H9 (cell line): Measurements from ENCODE around the gene MEGF9. TPM values are rescaled to one million over a fixed set of nuclear protein-coding genes. Genes with fewer than 3 reads are reported as not detected.

Experiments
- DNase-seq: peaks from one replicate; pipeline ENCODE4 v3.0.0-alpha.2; 2017
- H2AFZ ChIP-seq: one replicate; pipeline ENCODE4 v1.6.1; 2013; ENCODE audit warnings: mild to moderate bottlenecking, low read length, control low read depth, moderate library complexity
- H2AK5ac ChIP-seq: 2 replicates; pipeline ENCODE4 v1.6.1; 2013; ENCODE audit warnings: low read length, control low read depth, mixed read lengths; ENCODE audit not compliant: insufficient read length
- H2BK120ac ChIP-seq: one replicate; pipeline ENCODE4 v1.6.1; 2013; ENCODE audit warnings: low read depth, mild to moderate bottlenecking, low read length, control low read depth, inconsistent platforms; ENCODE audit not compliant: poor library complexity, severe bottlenecking
- H2BK12ac ChIP-seq: 2 replicates; pipeline ENCODE4 v1.6.1; 2013; ENCODE audit warnings: low read length, control low read depth, mixed read lengths, low read depth; ENCODE audit not compliant: insufficient read length
- H2BK15ac ChIP-seq: 2 replicates; pipeline ENCODE4 v1.6.1; 2013; ENCODE audit warnings: low read depth, low read length, control low read depth
- H2BK20ac ChIP-seq: one replicate; pipeline ENCODE4 v1.6.1; 2013; ENCODE audit warnings: low read depth, mild to moderate bottlenecking, low read length, control low read depth, inconsistent platforms; ENCODE audit not compliant: poor library complexity, severe bottlenecking
- H2BK5ac ChIP-seq: 2 replicates; pipeline ENCODE4 v1.6.1; 2013; ENCODE audit warnings: low read length, control low read depth, mixed read lengths; ENCODE audit not compliant: insufficient read length
- H3K14ac ChIP-seq: 2 replicates; pipeline ENCODE4 v1.6.1; 2013; ENCODE audit warnings: low read length, control low read depth; ENCODE audit not compliant: insufficient read depth
- H3K18ac ChIP-seq: 2 replicates; pipeline ENCODE4 v1.6.1; 2013; ENCODE audit warnings: low read depth, mild to moderate bottlenecking, mixed read lengths, low read length, control low read depth; ENCODE audit not compliant: insufficient read length
- H3K23ac ChIP-seq: 2 replicates; pipeline ENCODE4 v1.6.1; 2013; ENCODE audit warnings: low read length, control low read depth, mixed read lengths, low read depth; ENCODE audit not compliant: insufficient read length
- H3K23me2 ChIP-seq: 2 replicates; pipeline ENCODE4 v1.6.1; 2013; ENCODE audit warnings: low read depth, mild to moderate bottlenecking, mixed read lengths, low read length, control low read depth; ENCODE audit not compliant: insufficient read length, poor library complexity, severe bottlenecking
- H3K27ac ChIP-seq: 2 replicates; pipeline ENCODE4 v1.5.1; 2013; ENCODE audit warnings: low read length, control low read depth, mixed read lengths, low read depth; ENCODE audit not compliant: insufficient read length
- H3K27me3 ChIP-seq: 2 replicates; pipeline ENCODE4 v1.6.1; 2013; ENCODE audit warnings: low read length, control low read depth, inconsistent platforms; ENCODE audit not compliant: insufficient read depth
- H3K4ac ChIP-seq: 2 replicates; pipeline ENCODE4 v1.6.1; 2013; ENCODE audit warnings: low read depth, mild to moderate bottlenecking, control low read depth, inconsistent platforms, low read length, moderate library complexity
- H3K4me1 ChIP-seq: 2 replicates; pipeline ENCODE4 v1.6.1; 2013; ENCODE audit warnings: low read length, control low read depth, inconsistent platforms; ENCODE audit not compliant: insufficient read depth
- H3K4me2 ChIP-seq: 2 replicates; pipeline ENCODE4 v1.6.1; 2013; ENCODE audit warnings: low read length, control low read depth, mixed read lengths; ENCODE audit not compliant: insufficient read length, insufficient read depth
- H3K56ac ChIP-seq: 2 replicates; pipeline ENCODE4 v1.6.1; 2013; ENCODE audit warnings: low read depth, mild to moderate bottlenecking, mixed read lengths, low read length, control low read depth; ENCODE audit not compliant: insufficient read length
- H3K79me1 ChIP-seq: 2 replicates; pipeline ENCODE4 v1.6.1; 2013; ENCODE audit warnings: low read depth, mild to moderate bottlenecking, moderate library complexity, low read length, control low read depth, inconsistent platforms; ENCODE audit not compliant: insufficient read depth, poor library complexity, severe bottlenecking
- H3K79me2 ChIP-seq: 2 replicates; pipeline ENCODE4 v1.6.1; 2013; ENCODE audit warnings: low read length, control low read depth, inconsistent platforms; ENCODE audit not compliant: insufficient read depth
- H3K9ac ChIP-seq: 2 replicates; pipeline ENCODE4 v1.6.1; 2013; ENCODE audit warnings: low read length, control low read depth, mixed read lengths; ENCODE audit not compliant: insufficient read length; ENCODE audit errors: extremely low read depth
- H3K9me3 ChIP-seq: one replicate; pipeline ENCODE4 v1.6.1; 2013; ENCODE audit warnings: low read depth, low read length, inconsistent platforms; ENCODE audit not compliant: control insufficient read depth
- H3T11ph ChIP-seq: one replicate; pipeline ENCODE4 v1.6.1; 2013; ENCODE audit warnings: mild to moderate bottlenecking, low read length, control low read depth, inconsistent platforms
- H4K20me1 ChIP-seq: one replicate; pipeline ENCODE4 v1.6.1; 2013; ENCODE audit not compliant: control insufficient read depth, insufficient read length, insufficient read depth
- H4K5ac ChIP-seq: 2 replicates; pipeline ENCODE4 v1.6.1; 2013; ENCODE audit warnings: low read depth, mild to moderate bottlenecking, mixed read lengths, low read length, control low read depth; ENCODE audit not compliant: insufficient read length
- H4K8ac ChIP-seq: replicated peaks from 2 replicates; pipeline ENCODE4 v1.6.1; 2013; ENCODE audit warnings: low read length, control low read depth, mixed read lengths, low read depth; ENCODE audit not compliant: insufficient read length
- H4K91ac ChIP-seq: 2 replicates; pipeline ENCODE4 v1.6.1; 2013; ENCODE audit warnings: low read depth, mild to moderate bottlenecking, moderate library complexity, mixed read lengths, low read length, control low read depth; ENCODE audit not compliant: insufficient read length
- H3K27ac Mint-ChIP-seq, 3 experiments: 2 replicates in 2 of 3; 3 replicates in 1 of 3; pipeline ENCODE4 v1.8.0; 2020 to 2021; ENCODE audit warnings: mixed read lengths in 3 of 3, mild to moderate bottlenecking in 1 of 3, moderate library complexity in 1 of 3
- H3K27me3 Mint-ChIP-seq: 2 replicates; pipeline ENCODE4 v1.8.0; 2021; ENCODE audit warnings: low read depth, mild to moderate bottlenecking, moderate library complexity, mixed read lengths
- H3K36me3 Mint-ChIP-seq, 3 experiments: 2 replicates in 2 of 3; 3 replicates in 1 of 3; pipeline ENCODE4 v1.8.0; 2020 to 2021; ENCODE audit warnings: low read depth in 3 of 3, mixed read lengths in 3 of 3; ENCODE audit not compliant: insufficient read depth in 1 of 3
- H3K4me1 Mint-ChIP-seq, 2 experiments: 2 replicates each; pipeline ENCODE4 v1.8.0; 2020; ENCODE audit warnings: mixed read lengths in 2 of 2
- H3K4me3 Mint-ChIP-seq, 2 experiments: 2 replicates in 1 of 2; 3 replicates in 1 of 2; pipeline ENCODE4 v1.8.0; 2020 to 2021; ENCODE audit warnings: mild to moderate bottlenecking in 2 of 2, mixed read lengths in 2 of 2, moderate library complexity in 1 of 2
- H3K9me3 Mint-ChIP-seq, 2 experiments: 2 replicates in 1 of 2; 3 replicates in 1 of 2; pipeline ENCODE4 v1.8.0; 2020; ENCODE audit warnings: mild to moderate bottlenecking in 2 of 2, mixed read lengths in 2 of 2, moderate library complexity in 1 of 2
- CTCF ChIP-seq: fragments of 200-600 bp; sonication (generic); conservative IDR thresholded peaks from 3 replicates; pipeline ENCODE4 v1.8.0; 2021; ENCODE audit warnings: antibody characterized with exemption, mild to moderate bottlenecking
- WGBS: extraction: QIAGEN DNeasy Blood & Tissue Kit; methylation state at CpG from one replicate; pipeline ENCODE4 v1.1.7; 2013; ENCODE audit warnings: missing lambda C conversion rate, low lambda C conversion rate, mixed read lengths; ENCODE audit not compliant: insufficient read length; ENCODE audit errors: extremely low coverage; 5-methylcytosine and 5-hydroxymethylcytosine counted together
- total RNA-seq: library from RNA; stranded (reverse); gene quantifications from 2 replicates; pipeline ENCODE4 v1.2.1, GENCODE V29; 2021

MEGF9 gene
- total RNA-seq, 1 experiment from 2014 or later: 0.94 TPM

GRCh38 chr9:120701248-120701647 lies 13.0 kb downstream of the MEGF9 start:
- Histone ChIP-seq H4K91ac (no peak overlapping the region), H3K4me2 (no peak overlapping the region), H3K4ac (no peak overlapping the region), H4K5ac (no peak overlapping the region), H3K23ac (no peak overlapping the region), H3K9me3 (no peaks in the 10 kb centered on the region), H3K79me2 (no peaks in the 10 kb centered on the region), H4K8ac (no peak overlapping the region), H3T11ph (no peak overlapping the region), H2BK15ac (no peak overlapping the region), H2AFZ (no peak overlapping the region), H2BK120ac (no peak overlapping the region), H3K23me2 (no peaks in the 10 kb centered on the region), H3K56ac (no peak overlapping the region), H2AK5ac (no peak overlapping the region), H3K9ac (no peak overlapping the region), H3K27ac (no peak overlapping the region), H2BK12ac (no peak overlapping the region), H2BK20ac (no peak overlapping the region), H2BK5ac (no peak overlapping the region), H3K4me1 (no peaks in the 10 kb centered on the region), H3K27me3 (peaks cover 10% of the 10 kb centered on the region; the same call in 1 of the 2 replicates), H4K20me1 (no peaks in the 10 kb centered on the region), H3K14ac (no peak overlapping the region), H3K79me1 (no peaks in the 10 kb centered on the region), H3K18ac (no peak overlapping the region)
- no peaks in the 10 kb centered on the region for H3K9me3 Mint-ChIP-seq
- no peak overlapping the region for H3K4me3 Mint-ChIP-seq
- peaks cover 2 to 5% of the 10 kb centered on the region in 2 experiments; a peak in 2 of 4 replicates for H3K4me1 Mint-ChIP-seq
- no peak for DNase-seq
- peaks cover 38% of the 10 kb centered on the region for H3K27me3 Mint-ChIP-seq
- no CpG with 5 or more reads among the region's 1 CpG for WGBS
- no peak for TF ChIP-seq CTCF
- H3K27ac Mint-ChIP-seq: no peak overlapping the region
- no peaks in the 10 kb centered on the region for H3K36me3 Mint-ChIP-seq
